Measurements from ENCODE around the gene TMPRSS6. TPM values are rescaled to one million over a fixed set of nuclear protein-coding genes. Genes with fewer than 3 reads are reported as not detected.

TMPRSS6 gene
- total and polyA plus RNA-seq, 4 donors = 0.09 to 1.0 (median 0.69) TPM

- Histone ChIP-seq H3K27me3 (ENCODE audit: control insufficient read depth in 3 of 3, insufficient read depth in 3 of 3, low read length in 2 of 3) (no peaks in the 10 kb centered on the region), H3K4me3 (no peak overlapping the region), H3K36me3 (ENCODE audit: control insufficient read depth in 4 of 4, insufficient read depth in 4 of 4, low read length in 4 of 4) (no peaks in the 10 kb centered on the region), H3K4me1 (ENCODE audit: control insufficient read depth in 5 of 5, insufficient read depth in 5 of 5, low read length in 5 of 5) (peaks cover 0 to 4% (median 0%) of the 10 kb centered on the region in 5 donors), H3K9ac (ENCODE audit: insufficient read depth in 1 of 2, low read length in 2 of 2) (no peak overlapping the region), H3K27ac (ENCODE audit: low read depth in 1 of 2, low read length in 1 of 2) (no peak overlapping the region), H3K9me3 (ENCODE audit: control insufficient read depth in 4 of 4, insufficient read depth in 3 of 4, low read length in 3 of 4) (no peaks in the 10 kb centered on the region)
- no peak for TF ChIP-seq CTCF (IDR thresholded peaks at IDR 0.05; ENCODE audit: control extremely low read depth, extremely low read depth)
- no peak for ATAC-seq (ENCODE audit: insufficient read depth, low FRiP score)
- no peak for DNase-seq
- 89 to 92% methylated on average over 5 of the region's 5 CpGs for WGBS, 2 donors
Measured at GRCh38 chr22:37105990-37106389, 3.5 kb downstream of the TMPRSS6 start.

DNA sequence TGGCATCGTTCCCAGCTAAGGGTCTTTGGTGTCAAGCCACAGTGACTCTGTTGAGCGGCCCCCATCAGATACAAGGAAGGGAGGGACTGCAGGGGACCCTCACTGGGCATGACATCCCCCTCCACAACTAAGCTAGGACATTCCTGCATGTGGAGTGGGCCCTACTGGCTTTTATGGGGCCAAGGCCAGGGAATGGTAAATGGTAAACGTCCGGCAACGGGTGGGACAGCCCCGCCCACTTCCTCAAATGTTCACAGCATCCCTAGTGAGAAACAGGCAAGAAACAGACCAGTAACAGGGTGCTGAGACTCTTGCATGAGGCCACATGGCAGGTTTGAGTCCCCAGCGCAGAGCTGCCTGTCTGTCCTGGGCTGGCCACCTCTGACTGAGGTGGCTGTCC lies 4.4 kb downstream of the TMPRSS6 start:
- 27 to 31% methylated on average over 7 of the region's 7 CpGs for WGBS, 2 donors
- Histone ChIP-seq H3K9me3 (ENCODE audit: control insufficient read depth in 4 of 4, insufficient read depth in 3 of 4, low read length in 3 of 4) (no peaks in the 10 kb centered on the region), H3K4me3 (no peak overlapping the region), H3K27ac (ENCODE audit: low read depth in 1 of 2, low read length in 1 of 2) (no peak overlapping the region), H3K36me3 (ENCODE audit: control insufficient read depth in 4 of 4, insufficient read depth in 4 of 4, low read length in 4 of 4) (no peaks in the 10 kb centered on the region), H3K4me1 (ENCODE audit: control insufficient read depth in 5 of 5, insufficient read depth in 5 of 5, low read length in 5 of 5) (peaks cover 0 to 6% (median 0%) of the 10 kb centered on the region in 5 donors), H3K27me3 (ENCODE audit: control insufficient read depth in 3 of 3, insufficient read depth in 3 of 3, low read length in 2 of 3) (no peaks in the 10 kb centered on the region), H3K9ac (ENCODE audit: insufficient read depth in 1 of 2, low read length in 2 of 2) (no peak overlapping the region)
- no peak for ATAC-seq (ENCODE audit: insufficient read depth, low FRiP score)
- no peak for DNase-seq
- TF ChIP-seq CTCF (IDR thresholded peaks at IDR 0.05; ENCODE audit: control extremely low read depth, extremely low read depth) = no peak

- H3K27me3 ChIP-seq (ENCODE audit: control insufficient read depth in 3 of 3, insufficient read depth in 3 of 3, low read length in 2 of 3) = no peaks in the 10 kb centered on the region
- no peak overlapping the region for H3K4me3 ChIP-seq
- ATAC-seq (ENCODE audit: insufficient read depth, low FRiP score) = no peak
- TF ChIP-seq CTCF (IDR thresholded peaks at IDR 0.05; ENCODE audit: control extremely low read depth, extremely low read depth) = no peak
- no peaks in the 10 kb centered on the region for H3K9me3 ChIP-seq (ENCODE audit: control insufficient read depth in 4 of 4, insufficient read depth in 3 of 4, low read length in 3 of 4)
- peaks cover 0 to 12% (median 0%) of the 10 kb centered on the region in 5 donors for H3K4me1 ChIP-seq (ENCODE audit: control insufficient read depth in 5 of 5, insufficient read depth in 5 of 5, low read length in 5 of 5)
- DNase-seq = no peak
- H3K27ac ChIP-seq (ENCODE audit: low read depth in 1 of 2, low read length in 1 of 2) = no peak overlapping the region
- H3K36me3 ChIP-seq (ENCODE audit: control insufficient read depth in 4 of 4, insufficient read depth in 4 of 4, low read length in 4 of 4) = no peaks in the 10 kb centered on the region
- no peak overlapping the region for H3K9ac ChIP-seq (ENCODE audit: insufficient read depth in 1 of 2, low read length in 2 of 2)
- 72 to 77% methylated on average over 14 of the region's 14 CpGs for WGBS, 2 donors
Measured at GRCh38 chr22:37103656-37104452, 5.7 kb downstream of the TMPRSS6 start.
